Activated T-cell treated with anti-CD3 and anti-CD28 coated beads for 24 hours (primary cell): ENCODE measurements around the gene ZNF561.
"Not testable (repeated sequence)": the region's sequence is repeated elsewhere in the genome, so short reads cannot be mapped to it uniquely, and the experiment has no call there.

ENCODE experiments used
- DNase-seq: peaks from one replicate; pipeline ENCODE4 v3.0.0-alpha.2; 2020; ENCODE audit warnings: low read depth

ZNF561 gene

DNA sequence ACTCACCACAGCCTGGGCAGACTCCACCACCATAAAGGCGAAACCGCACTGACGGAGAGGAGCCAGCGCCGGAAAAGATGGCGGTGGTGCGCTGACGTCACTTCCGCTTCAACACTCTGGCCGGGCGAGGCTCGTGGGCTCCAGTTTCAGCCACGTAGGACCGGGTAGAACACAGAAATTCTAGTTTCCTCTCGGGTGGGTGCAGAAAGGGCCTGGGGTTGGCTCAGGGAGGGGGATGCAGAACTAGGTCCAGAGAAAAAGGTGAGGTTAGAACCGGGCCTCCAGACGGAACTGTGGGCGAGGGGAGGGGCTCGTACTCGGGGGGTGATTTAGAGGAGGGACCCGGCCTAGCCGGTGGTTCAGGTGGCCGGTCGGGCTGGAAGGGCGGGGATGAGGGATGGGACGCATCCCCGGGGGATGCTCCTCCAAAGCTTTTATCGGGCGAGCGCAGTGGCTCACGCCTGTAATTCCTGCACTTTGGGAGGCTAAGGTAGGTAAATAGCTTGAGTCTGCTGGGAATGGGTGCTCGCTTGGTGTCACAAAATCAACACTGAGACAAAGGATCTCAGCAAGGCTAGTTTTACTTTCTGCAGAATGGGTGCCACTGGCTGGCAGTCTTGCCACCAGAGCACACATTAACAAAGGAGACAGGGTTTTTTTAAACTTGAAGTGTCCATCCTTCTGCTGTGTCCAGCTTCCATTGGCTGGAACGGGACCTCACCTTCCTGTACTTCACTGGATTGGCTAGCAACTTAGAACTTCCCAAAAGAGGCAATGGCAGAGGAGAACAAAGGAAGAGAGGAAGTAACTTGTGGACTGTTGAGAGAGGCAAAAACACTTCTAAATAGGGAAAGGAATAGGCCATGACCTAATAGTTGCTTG, at the start of gene ZNF561:
ZNF561 (minus strand) TSS at position 77 of the 882 bp plus-strand sequence. CDS start 1,776 bp downstream, outside the sequence.
- DNase-seq: peak; percentile 82

DNA sequence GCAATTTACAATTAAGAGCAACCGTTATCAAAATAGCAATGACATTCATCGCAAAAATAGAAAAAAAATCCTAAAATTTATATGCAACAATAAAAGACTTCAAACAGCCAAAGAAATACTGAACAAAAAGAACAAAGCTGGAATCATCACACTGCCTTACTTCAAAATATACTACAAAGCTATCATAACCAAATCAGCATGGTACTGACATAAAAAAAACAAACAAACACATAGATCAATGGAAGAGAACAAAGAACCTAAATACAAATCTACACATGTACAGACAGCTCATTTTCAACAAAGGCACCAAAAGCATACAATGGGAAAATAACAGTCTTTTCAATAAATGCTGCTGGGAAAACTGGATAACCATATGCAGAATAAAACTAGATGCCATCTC, 47.5 kb upstream of the ZNF561 start:
- no peak for DNase-seq

DNA sequence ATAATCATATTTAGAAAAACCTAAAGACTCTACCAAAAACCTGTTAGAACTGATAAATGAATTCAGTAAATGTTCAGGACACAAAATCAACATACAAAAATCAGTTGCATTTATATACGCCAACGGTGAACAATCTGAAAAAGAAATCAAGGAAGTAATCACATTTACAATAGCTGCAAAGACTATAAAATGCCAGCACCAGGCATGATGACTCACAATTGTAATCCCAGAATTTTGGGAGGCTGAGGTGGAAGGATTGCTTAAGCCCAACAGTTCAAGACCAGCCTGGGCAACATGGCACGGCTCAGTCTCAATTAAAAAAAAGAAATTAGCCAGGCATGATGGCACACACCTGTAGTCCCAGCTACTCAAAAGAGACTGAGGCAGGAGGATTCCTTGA, 46.9 kb upstream of the ZNF561 start:
- DNase-seq: no peak

DNA sequence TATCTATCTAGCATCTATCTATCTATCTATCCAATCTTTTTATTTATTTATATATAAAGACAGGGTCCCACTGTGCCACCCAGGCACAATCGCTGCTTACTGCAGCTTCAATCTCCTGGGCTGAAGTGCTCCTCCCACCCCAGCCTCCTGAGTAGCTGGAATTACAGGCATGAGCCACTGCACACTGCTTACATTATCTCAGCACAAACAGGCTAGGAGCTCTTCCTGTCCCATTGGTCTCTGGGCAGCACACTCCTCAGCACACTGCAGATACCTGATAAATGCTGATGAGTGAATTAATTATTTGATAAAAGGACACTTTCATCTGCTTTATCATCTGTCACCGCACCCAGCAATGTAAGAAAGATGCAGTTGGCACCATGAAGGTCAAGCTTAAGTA, 37.7 kb upstream of the ZNF561 start:
- no peak for DNase-seq

DNA sequence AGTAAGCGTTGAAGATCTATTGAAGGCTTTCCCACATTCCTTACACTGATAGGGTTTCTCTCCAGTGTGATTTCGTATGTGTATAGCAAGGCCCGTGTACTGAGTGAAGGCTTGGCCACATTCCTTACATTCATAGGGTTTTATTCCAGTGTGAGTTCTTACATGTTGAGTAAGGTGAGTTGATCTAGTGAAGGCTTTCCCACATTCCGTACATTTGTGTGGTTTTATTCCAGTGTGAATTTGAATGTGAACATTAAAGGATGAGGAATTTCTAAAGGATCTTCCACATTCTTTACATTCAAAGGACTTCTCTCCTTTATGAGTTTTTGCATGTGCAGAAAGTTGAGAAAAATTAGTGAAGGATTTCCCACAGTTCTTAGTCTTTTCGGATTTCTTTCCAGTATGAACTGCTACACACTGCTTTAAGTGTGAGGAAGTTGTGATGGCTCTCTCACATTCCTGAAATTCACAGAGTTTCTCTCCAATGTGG, 32.1 kb upstream of the ZNF561 start:
- not testable (repeated sequence) for DNase-seq

DNA sequence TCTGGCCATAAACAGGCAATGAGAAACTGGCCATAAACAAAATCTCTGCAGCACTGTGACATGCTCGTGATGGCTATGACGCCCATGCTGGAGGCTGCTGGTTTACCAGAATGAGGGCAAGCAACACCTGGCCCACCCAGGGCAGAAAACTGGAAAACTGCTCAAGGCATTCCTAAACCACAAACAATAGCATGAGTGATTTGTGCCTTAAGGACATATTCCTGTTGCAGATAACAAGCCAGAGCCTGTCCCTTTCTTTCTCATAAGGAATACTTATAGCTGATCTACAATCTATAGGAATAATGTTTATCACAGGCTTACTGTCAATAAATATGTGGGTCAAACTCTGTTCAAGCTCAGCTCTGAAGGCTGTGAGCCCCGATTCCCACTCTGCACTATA, 30.4 kb upstream of the ZNF561 start:
- not testable (repeated sequence) for DNase-seq

DNA sequence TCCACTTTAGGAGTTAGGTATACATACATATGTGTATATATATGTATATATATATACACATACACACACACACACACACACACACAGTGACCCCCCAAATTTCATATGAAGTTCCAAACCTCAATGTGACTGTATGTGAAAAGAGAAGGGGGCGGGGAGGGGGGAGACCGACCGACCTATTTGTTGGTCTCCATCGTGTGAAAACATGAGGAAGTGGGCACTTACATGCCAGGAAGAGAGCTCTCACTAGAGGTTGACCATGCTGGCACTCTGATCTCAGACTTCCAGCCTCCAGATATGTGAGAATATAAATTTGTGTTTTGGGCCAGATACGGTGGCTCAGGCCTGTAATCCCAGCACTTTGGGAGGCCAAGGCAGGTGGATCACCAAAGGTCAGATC, 29.3 kb upstream of the ZNF561 start:
- DNase-seq: no peak

DNA sequence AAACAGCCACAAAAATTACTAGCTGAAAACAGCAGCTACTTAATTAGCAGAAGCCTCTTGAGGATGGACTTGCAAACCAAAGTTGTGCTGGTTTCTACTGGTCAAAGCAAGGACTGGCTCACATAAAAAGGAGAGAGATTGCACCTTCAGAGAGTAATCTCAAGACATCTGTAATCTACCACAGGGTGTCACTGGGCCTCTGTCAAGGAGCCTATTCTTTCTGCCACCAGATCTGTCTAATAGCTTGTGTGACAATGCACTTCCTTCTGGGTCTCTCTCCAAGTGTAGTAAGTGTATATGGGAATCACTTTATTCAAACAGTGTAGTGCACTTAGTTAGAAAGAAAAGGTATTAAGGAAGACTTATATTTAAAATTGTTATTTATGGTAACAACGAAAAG, 24.4 kb upstream of the ZNF561 start:
- no peak for DNase-seq

DNA sequence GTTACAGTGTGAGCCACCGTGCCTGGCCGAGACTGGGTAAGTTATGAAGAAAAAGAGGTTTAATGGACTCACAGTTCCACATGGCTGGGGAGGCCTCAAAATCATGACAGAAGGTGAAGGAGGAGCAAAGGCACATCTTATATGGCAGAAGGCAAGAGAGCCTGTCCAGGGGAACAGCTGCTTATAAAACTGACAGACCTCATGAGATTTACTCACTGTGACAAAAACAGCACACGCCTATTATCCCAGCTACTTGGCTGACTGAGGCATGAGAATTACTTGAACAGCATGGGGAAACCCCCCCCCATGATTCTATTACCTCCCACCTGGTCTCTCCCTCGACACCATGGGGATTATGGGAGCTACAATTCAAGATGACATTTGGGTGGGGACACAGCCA, 23.4 kb upstream of the ZNF561 start:
- no peak for DNase-seq

DNA sequence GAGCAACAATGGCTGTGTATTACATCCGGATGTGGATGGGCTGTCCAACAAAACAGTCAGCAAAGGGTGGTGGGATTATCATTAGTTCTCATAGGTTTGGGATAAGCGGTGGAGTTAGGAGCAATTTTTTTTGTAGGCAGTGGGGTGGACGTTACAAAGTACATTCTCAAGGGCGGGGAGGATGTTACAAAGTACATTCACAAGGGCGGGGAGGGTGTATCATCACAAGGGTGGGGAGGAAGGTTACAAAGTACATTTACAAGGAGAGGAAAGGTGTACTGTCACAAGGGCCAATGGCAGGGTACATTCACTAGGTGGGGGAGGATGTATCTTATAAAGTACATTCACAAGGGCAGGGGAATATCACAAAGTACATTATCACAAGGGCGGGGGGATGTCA, 20.8 kb upstream of the ZNF561 start:
- DNase-seq: no peak

DNA sequence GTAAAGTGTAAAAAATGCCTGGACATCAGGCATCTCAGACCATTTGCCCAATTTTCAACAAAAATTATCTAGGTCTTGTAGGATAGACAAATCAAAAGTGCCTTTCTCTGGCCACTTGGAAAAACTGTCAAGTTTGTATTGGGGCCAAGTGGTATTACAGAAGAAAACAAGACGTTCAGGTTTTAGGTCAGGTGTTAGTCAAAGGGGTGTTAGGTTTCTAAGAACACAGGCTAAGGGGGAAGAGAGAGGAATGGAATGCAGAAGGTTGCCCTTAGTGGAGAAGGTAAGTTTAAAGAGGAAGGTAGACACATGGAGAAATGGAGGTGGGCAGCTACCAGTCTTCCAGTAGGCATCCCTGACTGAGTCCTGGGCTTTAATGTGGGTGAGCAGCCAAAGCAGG, 19.9 kb upstream of the ZNF561 start:
- DNase-seq: no peak

DNA sequence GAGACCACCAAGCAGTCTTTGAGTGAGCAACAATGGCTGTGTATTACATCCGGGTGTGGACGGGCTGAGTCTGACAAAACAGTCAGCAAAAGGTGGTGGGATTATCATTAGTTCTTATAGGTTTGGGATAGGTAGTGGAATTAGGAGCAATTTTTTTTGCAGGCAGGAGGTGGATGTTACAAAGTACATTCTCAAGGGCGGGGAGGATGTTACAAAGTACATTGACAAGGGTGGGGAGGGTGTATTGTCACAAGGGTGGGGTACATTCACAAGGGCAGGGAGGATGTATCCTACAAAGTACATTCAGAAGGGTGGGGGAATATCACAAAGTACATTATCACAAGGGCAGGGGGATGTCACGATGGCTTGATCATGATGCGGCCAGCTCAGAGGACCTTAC, 15.0 kb upstream of the ZNF561 start:
- no peak for DNase-seq

DNA sequence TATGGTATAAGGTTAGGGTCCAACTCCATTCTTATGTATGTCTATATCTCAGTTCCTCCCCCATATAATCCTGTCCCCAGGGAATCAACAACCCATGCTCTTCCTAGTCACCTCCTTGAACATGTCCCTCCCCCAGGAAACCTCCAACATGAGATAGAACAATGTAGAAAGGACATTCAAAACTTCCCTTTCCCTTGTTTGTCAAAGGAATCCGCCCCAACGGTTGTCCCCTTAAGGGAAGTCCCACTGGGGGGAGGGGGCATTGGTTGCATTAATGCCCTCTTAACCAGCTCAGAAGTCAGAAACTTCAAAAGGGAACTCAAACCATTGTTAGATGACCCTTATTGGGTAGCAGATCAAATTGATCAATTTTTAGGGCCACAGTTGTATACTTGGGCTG, 6.8 kb upstream of the ZNF561 start:
- no peak for DNase-seq

DNA sequence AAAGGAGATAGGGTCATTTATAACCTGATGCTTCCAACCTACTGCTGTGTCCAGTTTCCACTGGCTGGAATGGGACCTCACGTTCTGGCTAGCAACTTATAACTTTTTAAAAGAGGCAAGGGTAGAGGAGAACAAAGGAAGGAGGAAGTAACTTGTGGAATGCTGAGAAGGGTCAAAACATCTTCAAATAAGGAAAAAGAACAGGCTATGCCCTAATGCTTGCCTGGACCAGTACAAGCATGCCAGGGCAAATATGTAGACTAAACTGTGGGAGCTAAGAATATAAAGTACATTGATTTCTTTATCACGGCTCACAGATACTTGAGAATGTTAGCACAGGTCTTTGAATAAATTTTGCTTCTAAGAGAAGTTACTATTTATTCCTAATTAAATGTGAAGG, 1.5 kb upstream of the ZNF561 start:
- DNase-seq: no peak

DNA sequence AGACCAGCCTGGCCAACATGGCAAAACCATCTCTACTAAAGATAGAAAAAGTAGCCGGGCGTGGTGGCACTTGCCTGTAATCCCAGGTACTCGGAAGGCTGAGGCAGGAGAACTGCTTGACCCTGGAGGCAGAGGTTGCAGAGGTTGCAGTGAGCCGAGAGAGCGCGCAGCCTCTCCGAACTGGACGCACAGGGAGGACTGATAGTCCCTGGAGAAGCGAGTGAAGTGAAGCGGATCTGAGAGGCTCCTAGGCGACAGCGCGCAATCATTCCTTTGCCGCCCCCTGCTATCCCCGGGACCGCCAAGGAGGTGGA, 233 bp downstream of the ZNF561 start:
- no peak for DNase-seq

DNA sequence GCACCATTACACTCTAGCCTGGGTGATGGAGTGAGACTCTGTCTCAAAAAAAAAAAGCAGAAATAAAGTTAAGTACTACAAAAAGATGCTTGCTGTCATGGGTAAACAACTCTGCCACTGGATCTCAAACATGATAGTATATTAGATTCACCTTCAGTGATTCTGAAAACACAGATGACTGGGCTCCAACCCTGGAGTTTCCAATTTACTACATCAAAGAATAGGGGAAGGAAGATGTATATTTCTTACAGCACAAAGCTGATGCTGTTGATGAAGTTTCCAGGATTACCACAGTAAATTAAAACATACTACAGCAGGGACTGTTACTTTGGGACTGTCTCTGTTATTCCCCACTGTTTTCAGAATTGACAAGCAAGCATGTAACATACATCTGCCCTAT, 5.2 kb downstream of the ZNF561 start:
- no peak for DNase-seq

DNA sequence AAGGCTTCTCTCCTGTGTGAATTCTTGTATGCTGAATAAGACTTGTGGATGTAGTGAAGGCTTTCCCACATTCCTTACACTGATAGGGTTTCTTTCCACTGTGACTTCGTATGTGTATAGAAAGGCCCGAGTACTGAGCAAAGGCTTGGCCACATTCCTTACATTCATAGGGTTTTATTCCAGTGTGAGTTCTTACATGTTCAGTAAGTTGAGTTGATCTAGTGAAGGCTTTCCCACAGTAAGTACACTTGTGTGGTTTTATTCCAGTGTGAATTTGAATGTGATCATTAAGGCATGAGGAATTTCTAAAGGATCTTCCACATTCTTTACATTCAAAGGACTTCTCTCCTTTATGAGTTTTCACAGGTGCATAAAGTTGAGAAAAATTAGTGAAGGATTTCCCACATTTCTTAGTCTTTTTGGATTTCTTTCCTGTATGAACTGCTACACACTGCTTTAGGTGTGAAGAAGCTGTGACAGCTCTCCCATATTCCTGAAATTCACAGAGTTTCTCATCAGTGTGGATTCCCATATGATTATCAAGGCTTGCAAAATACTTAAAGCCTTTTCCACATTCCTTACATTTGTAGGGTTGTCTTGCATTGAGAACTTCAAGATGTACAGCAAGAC, 10.4 kb downstream of the ZNF561 start:
- no peak for DNase-seq

DNA sequence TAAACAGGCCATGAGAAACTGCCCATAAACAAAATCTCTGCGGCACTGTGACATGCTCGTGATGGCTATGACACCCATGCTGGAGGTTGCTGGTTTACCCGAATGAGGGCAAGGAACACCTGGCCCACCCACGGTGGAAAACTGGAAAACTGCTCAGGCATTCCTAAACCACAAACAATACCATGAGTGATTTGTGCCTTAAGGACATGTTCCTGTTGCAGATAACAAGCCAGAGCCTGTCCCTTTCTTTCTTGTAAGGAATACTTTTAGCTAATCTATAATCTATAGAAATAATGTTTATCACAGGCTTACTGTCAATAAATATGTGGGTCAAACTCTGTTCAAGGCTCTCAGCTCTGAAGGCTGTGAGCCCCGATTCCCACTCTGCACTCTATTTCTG, 12.1 kb downstream of the ZNF561 start:
- DNase-seq: no peak

DNA sequence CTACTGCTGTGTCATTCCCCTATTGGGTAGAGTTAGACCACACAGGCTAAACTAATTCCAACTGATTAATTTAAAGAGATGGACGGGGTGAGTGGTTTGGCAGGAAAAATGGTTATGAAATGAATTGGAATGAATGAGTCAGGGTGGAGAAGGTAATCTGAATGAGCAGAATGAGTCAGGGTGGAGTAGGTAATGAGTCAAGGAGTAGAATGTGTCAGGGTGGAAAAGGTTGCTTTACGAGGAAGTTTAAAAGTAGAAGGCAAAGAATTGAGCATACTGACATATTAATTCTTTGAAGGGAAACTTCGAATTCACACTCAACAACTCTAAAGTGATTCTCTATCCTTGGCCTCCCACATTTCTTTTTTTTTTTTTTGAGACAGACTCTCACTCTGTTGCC, 24.0 kb downstream of the ZNF561 start:
- no peak for DNase-seq

DNA sequence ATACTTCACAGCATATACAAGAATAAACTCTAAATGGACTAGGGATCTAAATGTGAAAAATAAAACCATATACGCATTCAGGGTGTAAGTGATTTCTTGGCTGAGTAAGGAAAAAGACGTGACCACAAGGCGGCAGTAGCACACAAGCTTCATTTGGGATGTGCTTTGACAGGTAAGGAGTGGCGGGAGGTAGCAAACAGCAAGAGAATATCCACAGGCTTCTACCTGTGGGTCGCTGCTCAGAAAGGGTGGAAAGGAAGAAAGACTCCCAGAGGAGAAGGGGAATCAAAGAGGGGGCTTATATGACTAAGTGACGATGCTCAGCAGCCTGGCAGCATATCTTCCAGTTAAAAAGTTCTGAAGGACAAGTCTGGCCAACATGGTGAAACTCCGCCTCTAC, 34.3 kb downstream of the ZNF561 start:
- DNase-seq: peak; percentile 72

DNA sequence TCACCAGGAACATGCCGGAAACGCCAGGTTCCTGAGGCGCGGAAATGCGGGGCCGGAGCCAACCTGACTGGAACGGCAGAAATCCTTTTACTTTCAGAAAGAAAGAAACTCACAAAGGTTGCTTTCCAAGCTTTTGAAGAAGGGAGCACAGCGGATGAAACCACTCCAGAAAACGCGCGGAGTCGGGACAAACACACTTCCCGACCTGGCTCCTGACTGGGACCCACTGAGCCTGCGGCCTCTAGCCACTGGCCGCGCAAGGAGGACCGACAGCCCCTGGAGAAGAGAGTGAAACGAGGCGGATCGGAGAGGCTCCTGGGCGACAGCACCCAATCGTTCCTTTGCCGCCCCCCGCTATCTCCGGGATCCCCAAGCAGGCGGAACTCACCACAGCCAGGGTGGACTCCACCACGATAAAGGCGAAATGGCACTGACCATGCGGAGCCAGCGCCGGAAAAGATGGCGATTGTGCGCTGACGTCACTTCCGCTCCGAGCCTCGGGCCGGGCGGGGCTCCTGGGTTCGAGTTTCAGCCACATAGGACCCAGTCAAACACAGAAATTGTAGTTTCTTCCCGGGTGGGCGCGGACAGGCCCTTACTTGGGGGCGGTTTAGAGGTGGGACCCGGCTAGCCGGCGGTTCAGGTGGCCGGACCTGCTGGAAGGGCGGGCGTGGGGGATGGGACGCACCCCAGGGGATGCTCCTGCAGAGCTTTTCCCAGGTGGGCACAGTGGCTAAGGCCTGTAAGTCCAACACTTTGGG, 36.8 kb downstream of the ZNF561 start, which contains the start of gene ZNF121:
ZNF121 (minus strand) TSS at position 432 of the 761 bp plus-strand sequence. CDS start 16,407 bp downstream, outside the sequence.
- peak; percentile 79 for DNase-seq

DNA sequence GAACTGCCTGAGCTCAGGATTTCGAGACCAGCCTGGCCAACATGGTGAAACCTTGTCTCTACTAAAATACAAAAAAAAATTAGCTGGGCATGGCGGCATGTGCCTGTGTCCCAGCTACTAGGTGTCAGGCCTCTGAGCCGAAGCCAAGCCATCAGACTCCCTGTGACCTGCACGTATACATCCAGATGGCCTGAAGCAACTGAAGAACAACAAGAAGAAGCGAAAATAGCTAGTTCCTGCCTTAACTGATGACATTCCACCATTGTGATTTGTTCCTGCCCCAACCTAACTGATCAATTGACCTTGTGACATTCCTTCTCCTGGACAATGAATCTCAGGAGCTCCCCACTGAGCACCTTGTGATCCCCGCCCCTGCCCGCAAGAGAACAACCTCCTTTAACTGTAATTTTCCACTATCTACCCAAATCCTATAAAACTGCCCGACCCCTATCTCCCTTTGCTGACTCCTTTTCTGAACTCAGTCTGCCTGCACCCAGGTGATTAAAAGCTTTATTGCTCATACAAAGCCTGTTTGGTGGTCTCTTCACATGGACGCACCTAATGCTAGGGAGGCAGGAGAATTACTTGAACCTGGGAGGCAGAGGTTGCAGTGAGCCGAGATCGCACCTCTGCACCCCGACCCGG, 38.8 kb downstream of the ZNF561 start:
- DNase-seq: not testable (repeated sequence)
